CD4-positive, alpha-beta T cell treated with Interferon alpha-2 for 1 hour (primary cell): Measurements from ENCODE around the gene SRRM4.
"Not testable (repeated sequence)": the region's sequence is repeated elsewhere in the genome, so short reads cannot be mapped to it uniquely, and the experiment has no call there.

ENCODE experiments used
- DNase-seq, 2 donors: peaks; one replicate each; pipeline ENCODE4 v3.0.0-alpha.2; 2020 to 2022

Gene SRRM4

DNA sequence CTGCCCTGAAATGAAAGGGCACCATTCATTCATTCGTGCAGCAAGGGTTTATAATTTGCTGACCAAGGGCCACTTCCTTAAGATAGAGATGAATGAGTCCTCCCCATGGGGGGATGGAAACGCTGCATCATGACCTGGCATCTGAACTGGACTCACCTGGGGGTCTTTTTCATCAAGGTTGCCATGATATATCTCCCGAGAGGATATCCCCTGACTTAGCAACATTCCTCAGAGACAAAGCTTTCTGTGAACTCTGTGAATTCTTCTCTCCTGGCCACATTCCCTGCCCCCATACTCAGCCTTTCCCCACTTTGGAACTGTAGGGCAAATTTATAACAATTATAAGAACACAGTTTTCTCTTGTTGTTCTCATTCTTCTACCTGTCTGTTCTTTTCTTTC is 30.8 kb downstream of the SRRM4 start:
- no peak for DNase-seq

DNA sequence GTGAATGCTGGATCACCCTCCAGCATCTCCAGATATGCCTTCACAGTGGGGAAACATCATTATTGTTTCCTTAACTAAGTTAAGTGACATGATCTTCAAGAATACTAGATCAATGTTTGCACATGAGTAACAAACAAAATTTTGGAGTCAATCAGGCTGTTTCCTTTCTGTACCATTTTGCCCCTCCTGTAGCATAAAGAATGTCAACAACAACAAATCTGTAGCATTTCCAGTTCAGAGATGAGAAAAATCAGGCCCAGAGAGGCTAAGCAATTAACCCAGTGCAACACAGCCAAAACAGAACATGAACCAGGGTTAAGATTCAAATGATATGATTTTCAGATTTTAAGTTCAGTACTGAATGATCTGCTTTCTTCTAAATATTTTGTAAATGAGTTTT is 31.7 kb downstream of the SRRM4 start:
- no peak for DNase-seq

DNA sequence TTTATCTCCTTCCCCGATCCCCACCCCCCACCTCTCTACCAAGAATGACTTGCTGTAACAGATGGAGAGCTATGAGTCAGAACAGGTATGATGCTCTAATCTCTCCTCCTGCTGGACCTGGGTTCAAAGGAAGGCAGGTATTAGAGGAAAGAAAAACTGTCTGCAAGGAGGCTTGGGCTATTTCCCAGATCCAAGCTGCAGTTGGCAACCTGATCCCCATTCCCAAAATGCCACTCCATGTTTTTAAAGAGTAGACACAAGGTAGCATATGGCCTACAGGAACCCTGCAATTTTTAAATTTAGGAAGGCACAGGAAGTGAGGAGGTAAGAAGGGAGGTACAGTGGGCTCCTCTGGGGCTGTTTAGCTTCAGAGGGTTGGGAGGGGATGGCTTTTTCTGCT is 33.0 kb downstream of the SRRM4 start:
- no peak for DNase-seq

DNA sequence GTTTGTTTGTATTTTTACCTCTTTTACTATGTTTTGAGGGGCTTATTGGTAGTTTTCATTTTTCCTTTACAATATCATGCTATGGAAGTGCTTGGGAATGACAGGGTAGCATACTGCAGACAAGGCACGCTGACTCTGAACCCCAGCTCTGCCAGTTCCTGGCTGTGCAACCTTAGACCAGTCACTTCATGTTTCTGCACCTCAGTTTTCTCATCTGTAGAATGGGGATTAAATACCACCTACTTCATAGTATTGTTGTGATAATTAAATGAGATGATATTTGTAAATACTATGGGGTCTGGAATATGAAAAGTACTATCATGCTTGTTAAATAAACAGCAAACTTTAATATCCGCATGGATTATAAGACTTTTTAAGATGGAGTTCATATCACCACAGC is 35.4 kb downstream of the SRRM4 start:
- no peak for DNase-seq

DNA sequence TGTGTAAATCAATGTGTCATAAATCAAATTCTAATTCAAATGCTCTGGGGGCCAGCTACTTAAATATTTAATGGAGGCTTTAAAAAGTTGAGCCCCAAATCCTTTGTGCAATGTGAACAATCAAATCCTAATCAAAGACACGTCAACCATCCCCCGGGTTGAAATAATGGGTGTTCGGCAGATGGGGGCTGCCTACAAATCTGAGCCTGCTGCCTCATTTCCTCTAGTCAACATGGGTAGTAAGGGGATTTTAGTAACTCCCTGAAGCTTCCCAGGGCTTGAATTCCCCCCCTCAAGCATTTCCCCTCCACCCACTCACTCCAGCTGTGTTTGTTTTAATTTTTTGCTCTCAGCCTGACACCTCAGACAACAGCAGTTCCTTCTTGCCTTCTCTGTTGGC is 37.8 kb downstream of the SRRM4 start:
- DNase-seq, result no peak

DNA sequence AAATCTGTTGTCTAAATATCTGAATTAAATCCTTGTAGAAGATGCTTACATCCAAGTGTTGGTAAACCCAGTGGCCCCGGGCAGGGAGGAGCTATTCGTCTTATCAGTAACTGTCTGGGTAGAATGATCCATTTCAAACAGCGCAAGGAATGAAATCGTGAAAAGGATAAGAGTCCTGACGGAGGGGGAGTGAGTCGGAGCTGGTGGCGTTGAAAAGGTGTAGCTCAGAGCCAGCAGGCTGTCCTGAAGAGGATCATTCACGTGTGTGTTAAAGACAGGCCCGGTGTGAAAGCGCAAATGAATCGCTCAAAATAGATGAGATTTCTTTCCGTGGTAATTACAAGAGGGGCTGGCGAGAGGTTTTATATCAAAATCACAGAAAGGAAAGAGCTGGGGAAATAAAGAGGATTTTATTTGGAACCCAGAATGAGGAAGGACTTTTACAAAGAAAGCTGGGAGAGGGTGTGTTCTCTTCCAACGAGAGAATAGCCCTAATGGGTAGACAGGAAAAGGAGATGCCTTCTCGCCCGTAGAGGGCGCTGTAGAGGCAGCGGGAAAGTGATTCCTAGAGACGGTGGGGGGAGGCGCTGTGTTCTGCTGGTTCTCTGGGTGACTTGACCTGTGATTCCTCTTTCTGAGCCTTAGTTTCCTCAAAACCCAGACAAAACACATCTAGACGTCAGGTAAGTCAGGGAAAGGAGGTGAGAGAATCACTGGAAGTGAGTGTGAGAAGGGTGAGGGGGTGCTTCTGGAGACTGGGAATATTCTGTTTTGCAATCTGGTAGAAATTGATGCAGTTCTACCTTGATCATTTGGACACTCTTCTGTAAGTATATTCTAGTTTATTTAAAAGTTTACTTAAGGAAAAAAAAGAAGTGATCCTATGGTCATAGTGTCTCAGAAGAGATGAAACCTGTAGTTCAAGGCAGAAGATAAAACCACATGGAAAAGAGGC is 39.3 kb downstream of the SRRM4 start:
- no peak for DNase-seq

DNA sequence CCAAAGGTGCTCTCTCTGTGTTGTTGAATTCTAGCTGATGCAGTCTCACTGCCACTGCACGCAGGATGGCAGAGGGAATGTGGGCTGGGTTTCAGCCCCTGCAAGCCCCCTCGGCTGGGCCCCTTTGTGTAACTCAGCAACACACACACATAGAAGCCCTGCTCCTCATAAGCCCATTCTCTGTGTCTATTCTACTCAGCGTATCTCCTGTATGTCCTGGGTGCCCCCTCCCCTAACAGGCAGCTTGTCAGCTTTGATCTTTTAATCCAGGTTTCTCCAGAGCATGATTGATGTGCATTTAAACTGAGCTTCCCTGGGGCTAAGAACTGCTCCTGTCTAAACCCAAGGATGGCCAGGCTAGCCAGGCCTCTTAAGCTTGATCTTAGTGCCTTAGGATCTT is 43.0 kb downstream of the SRRM4 start:
- DNase-seq, result no peak

DNA sequence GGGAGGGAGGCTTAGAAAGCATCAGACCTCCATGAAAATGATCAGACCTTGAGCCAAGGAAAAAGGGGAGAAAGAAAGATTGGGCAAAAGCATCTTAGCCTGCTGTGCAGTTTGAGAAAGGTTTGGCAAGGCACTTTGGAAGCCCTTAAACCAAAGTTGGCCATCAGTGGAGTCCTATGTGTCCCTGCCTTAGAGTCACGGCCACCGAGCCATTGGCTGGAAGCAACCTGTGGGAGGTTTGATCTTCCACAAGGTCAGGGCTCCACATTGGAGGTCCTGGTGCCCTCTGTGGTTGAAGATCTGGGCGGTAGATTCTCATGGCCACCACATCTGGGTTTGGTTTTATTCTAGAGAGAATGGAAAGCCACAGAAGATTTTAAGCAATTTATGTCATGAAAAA is 44.4 kb downstream of the SRRM4 start:
- no peak for DNase-seq

DNA sequence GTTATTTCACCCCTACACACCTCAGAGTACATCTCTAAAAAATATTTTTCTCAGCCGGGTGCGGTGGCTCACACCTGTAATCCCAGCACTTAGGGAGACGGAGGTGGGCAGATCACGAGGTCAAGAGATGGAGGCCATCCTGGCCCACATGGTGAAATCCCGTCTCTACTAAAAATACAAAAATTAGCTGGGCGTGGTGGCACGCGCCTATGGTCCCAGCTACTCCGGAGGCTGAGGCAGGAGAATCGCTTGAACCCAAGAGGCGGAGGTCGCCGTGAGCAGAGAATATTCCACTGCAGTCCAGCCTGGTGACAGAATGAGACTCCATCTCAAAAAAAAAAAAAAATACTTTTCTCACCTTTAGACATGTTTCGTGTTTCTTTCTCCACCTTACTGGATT is 52.0 kb downstream of the SRRM4 start:
- not testable (repeated sequence) for DNase-seq

DNA sequence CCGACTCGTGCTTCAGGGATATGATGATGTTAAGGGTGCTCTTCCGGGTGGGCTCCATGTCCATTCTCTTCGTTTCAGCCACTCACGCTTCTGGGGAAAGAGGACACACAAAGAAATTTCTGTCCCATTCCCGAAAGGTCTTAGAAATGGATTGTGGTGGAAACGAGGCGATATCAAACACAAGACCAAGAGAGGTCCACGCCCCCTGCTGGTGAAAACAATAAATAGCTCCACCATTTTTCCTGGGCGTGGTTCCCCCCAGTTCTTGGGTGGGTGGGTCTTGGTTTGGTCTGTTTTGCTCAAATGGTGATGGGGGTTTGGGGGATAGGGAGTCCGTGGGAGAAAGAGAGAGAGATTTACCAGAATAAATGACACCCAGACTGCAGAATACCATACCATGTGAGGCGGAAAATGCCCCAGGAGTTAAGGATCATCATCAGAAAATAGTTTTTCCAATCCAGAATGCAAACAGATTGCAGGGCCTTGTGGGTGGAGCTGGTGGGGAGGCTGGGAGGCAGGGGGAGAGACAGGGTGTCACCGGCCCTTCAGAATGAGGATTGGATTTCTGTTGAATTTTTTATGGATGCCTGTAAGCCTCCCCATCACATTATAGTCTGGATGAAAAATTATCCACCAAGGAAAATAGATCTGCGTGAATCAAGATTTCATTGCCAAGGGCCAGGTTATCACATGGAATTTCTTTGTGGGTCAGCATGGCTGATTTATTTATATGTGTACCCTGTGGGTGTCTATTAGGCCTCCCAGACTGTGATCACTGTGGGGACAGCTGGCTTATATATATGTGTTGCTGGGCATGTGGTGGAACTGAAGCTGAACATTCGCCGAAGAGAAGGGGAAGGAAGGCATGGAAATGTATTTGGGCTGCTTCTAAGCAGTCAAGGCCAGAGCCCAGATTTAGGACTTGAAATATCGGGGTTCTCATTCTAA is 55.8 kb downstream of the SRRM4 start:
- peak in 1 of 2 donors; percentile 3 for DNase-seq

DNA sequence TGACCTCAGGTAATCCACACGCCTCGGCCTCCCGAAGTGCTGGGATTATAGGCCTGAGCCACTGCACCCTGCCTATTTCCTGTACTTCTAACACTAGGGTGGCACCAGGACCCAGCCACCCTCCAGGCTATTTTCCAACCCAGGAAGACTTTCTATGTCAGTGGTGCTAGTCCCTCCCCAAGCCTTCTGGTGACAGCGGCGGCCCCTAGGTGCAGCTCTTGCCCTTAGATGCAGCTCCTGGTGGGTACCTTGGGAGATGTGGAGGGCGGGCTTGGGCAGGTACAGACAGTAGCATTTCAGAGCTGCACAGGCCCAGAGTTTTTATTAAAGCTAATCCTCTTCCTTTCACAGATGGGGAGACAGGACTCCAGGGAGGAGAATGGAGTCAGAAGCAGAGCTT is 62.8 kb downstream of the SRRM4 start:
- no peak for DNase-seq

DNA sequence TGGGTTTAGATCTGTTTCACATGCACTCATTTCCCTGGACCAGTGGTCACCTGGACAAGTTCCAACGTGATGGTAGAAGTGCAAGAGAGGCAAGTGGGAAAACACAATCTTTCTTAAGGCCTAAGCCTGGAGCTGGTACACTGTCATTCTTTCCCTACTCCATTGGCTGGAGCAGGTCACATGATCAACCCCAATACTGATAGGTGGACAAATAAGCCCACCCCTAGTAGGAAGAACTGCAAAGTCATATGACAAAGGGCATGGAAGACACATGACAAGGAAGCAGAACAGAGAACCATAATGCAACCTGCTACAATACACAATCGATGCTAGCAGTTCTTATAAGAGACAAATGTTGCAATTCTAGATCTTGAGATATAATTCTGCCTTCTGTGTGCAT is 66.3 kb downstream of the SRRM4 start:
- DNase-seq, result no peak

DNA sequence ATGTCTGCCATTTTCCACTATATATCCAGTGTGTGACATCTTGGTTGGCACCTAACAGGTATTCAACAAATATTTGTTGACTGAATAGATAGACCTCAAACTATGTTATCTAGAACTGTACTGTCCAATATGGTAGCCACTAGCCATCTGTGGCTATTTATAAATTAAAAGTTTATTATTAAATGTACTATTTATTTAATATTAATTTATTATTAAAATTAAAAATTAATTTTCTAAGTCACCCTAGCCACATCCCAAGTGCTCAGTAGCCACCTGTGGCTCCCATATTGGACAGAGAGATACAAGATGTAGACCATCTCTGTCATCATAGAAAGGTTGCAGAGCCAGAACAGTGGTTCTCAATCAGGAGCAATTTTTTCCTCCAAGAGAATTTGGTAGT is 69.3 kb downstream of the SRRM4 start:
- DNase-seq, result no peak

DNA sequence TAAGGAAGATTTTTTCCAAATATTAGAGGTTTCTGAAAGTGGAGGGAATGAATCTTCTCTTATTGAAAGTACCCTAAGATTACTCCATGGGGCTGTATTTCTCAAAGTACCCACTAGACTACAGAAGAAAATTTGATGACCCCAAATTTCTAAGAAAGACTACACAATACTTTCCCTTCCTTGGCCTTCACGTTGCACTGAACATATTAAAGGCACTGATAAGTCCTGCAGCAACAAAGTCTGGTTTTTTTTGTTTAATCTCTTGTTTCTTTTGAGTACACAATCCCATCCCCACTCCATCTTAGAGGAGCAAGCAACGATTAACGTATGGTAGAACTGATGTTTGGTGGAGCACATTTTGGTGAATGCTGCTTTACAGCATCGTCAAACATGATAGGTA is 70.1 kb downstream of the SRRM4 start:
- DNase-seq, result no peak

DNA sequence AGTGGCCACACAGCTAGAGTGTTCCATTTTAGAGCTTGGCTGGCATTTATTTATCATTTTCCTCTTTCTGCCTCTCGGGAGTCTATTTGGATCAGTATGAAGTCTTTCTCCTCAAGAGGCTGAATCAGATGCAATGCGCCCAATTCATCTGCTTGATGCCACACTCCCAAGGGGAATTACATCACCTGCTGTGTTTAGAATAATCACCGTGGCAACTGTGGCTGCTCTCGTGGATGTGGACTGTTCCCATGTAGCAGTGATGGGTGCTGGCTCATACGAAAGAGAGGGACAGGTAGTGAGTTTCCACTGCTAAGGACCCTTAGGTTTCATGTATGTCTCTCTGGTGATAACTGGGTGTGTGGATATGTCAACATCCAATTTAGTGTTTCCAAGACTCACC is 70.7 kb downstream of the SRRM4 start:
- DNase-seq, result no peak

DNA sequence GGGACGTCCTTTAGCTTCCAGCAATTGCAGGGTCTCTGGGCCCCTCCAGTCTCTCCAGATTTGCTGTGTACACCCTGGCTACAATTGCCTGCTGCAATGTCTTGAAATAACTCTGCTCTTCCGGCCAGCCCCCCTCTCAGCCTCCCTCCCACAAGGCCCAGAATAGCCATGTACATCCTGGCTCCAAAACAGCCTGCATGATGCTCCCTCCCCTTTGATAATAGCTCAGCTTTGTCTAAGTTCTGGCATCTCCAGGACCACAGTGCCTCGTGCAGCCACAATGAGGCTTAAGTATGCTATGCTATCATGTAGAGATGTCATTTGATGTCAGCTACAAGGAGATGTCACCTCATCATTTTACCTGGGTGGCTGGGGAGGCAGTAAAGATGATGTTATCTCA is 74.6 kb downstream of the SRRM4 start:
- DNase-seq, result no peak

DNA sequence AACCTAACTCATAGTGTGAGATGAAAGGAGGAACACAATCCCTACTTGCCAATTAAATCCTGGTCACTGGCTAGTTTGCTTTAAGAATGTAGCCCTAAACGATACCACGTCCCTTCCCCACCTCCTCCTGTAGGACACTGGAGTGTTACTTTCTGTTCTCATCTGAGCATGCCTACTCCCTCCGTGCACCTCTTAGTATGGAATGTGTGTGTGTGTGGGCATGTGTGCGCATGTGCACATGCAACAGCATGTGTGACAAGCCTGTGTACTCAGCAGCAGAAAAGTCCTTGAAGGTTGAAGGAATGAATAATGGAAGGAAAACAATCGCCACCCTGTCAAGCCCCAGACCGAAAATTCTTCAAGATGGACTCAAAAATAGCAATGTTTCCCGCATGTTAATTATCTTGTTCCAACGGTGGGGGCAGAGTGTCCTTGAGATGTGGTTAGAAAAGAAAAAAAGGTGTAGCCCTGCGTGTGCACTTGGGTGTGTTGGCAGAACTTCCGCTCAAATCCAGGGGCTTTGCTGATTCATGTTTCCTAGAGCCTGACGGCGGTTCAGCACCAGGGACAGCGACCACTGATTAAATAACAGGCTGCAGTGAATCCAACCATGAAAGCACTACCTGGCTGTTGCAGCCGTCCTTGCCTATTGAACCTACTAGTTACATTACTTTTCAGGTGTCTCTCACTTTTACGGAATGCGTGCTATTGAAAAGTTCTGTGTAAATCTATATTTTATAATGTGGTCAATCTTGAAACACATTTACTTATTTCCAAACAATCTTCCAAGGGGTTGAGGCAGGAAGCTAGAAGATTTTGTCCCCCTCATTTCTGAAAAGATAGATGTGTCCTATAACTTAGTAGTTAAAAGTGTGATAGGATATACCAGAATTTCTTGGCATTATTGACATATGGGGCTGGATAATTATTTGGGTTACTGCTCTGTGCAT is 79.8 kb downstream of the SRRM4 start:
- DNase-seq, result peak in 1 of 2 donors; percentile 1

DNA sequence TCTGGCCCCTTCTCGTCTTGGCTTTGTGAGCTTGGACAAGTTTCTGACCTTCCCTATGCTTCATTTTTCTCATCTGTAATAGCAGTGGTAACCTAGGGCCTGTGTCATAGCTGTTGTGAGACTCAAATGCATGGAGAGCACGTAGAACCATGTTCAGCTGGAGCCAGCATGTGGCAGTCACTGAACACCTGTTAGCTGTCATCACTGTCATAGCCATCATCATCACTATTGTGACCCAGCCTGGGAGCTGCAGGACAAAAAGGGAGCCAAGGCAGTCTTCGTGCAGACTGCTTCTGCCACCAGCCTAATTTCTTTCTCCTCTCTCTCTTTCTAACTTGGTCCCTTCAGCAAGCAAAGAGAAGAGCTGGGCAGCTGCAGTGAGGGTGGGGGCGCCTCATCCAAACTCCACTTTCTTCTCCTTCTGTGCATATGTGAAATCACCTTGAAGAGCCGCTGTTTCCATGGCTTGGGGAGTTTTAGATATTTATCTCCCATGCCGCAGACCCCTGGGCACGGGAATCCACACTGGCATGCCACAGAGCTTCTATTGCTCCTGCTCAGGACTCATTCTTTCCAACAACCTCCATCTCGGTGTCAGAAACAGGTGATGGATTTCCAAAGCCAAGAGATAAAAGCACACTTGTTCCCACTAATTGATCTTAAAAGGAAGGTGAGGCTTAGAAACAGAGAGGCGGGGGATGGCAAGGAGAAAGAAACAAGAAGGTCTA is 87.0 kb downstream of the SRRM4 start:
- no peak for DNase-seq

DNA sequence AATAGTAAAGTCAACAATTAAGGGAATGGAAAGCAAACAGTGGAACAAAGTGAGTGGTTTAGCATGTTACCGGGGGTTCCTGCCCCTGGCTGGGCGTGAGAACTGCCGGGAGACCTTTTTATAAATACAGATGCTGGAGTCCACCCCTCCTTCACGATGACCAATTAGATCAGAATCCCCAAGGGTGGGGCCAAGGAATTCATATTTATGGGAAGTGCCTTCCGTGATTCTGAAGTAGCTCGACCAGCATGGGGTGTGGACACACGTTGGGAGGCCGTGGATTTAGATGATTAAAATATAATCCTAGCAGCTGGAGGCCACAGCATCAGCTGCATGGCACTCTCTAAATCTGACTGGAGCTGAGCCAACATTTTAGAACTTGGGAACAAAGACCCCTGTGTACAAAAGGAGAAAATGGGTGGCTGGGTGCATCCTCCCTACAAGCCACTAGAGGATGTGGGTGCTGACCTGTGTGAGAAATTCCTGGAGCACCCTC is 87.9 kb downstream of the SRRM4 start:
- no peak for DNase-seq

DNA sequence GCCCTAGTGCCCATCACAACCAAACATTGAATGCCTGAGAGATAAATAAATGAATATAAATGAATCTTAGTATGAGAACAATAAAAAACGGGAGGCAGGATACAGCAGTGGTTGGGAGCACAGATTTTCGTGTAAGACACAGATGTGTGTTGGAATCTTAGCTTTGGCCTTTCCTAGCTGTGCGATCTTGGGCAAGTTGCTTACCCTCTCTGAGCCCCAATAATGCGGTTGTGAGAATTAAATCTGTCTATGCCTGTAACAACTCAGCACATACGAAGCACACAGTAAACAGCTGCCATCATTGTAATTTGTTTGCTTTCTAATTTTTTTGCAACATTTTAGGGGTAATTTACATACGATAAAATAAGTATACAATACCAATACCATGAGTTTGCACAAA is 89.8 kb downstream of the SRRM4 start:
- DNase-seq, result no peak

DNA sequence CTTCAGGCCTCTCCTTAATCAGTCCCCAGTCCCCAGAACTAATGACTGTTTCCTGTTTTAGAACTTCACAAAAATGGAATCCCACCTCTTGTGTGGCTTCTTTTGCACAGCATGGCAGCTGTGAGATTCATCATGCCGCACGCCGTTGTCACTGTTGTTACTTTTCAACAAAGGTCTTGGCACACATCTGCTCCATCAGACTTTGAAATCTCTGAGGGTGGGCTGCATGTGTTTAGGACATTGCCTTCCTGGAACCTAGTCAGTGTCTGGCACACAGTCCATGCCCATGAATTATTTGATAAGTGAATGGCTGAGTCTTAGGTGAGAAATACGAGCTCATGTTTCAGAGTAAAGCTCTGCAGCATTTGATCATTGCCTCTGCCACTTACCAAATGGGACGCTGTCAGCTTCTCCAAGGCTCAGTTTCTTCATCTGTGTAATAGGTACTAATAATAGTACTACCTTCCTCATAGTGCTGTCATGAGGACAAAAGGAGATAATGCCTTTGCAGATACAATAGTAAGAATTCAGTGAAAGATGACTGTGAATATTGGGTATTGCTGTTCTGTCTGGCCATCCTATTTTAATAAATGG is 90.4 kb downstream of the SRRM4 start:
- DNase-seq, result no peak
